Measurements from ENCODE around the gene CAPN2.

CAPN2 gene

DNA sequence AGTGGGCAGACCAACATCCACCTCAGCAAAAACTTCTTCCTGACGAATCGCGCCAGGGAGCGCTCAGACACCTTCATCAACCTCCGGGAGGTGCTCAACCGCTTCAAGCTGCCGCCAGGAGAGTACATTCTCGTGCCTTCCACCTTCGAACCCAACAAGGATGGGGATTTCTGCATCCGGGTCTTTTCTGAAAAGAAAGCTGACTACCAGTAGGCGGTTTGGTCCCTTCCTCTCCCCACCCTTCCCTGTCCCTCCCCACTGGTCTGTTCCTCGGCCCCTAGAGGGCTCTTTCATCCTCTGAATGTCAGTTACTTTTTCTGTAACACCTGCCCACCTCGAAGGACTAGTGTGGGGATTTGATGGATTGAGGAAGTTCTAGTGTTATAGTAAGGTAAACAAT lies 46.9 kb downstream of the CAPN2 start:
- FAIRE-seq (no peak), DNase-seq (ENCODE audit: insufficient read length) (no peak)
- no peak for TF ChIP-seq TAF1 (IDR thresholded peaks at IDR 0.05; ENCODE audit: borderline replicate concordance, low read depth, low read length)
- TF ChIP-seq POLR2A (IDR thresholded peaks at IDR 0.05; ENCODE audit: low read depth, low read length) = no peak
- no peak for TF ChIP-seq POLR2AphosphoS5 (IDR thresholded peaks at IDR 0.05; ENCODE audit: low read depth, low read length)

DNA sequence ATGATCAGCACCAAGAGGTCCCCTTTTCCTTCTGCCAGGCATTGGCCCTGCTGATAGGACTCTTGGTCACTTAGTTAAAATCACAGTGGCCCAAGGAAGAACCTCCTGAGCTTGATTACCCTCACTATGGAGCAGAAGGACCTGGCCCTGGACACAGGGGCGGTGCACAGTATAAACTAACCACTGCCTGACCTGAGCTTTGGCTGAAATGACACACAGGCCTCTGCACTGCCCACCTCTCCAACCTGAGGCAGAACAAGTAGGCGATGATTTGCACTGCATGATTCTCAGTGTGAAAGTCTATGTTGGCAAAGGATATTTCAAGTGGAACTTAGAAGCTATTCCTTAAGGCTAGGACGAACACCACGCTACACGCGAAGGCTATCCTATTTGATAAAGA lies 48.5 kb downstream of the CAPN2 start:
- no peak for FAIRE-seq
- TF ChIP-seq POLR2AphosphoS5 (IDR thresholded peaks at IDR 0.05; ENCODE audit: low read depth, low read length) = no peak

DNA sequence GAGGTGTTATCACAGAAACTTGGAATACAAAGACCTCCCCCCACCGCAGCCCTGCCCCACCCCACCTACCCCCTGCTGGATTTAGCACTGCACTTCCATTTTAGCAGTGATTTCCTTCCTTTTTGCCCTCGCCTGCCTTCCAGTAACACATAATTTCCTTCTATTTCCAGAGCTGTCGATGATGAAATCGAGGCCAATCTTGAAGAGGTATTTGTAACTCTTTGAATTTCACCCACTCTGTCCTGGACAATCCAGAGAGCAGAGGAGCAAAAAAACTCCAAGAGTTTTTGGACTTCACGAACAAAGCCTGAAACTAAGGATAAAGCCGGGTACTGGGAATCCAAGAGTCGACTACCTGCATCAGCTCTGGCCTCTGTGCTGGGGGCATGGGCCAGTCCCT lies 49.1 kb downstream of the CAPN2 start:
- no peak for FAIRE-seq
- no peak for DNase-seq (ENCODE audit: insufficient read length)
- no peak for TF ChIP-seq TAF1 (IDR thresholded peaks at IDR 0.05; ENCODE audit: borderline replicate concordance, low read depth, low read length)
- TF ChIP-seq POLR2A (IDR thresholded peaks at IDR 0.05; ENCODE audit: low read depth, low read length) = no peak

More for the DNA sequence above, 48.5 kb downstream of the CAPN2 start:
- DNase-seq (ENCODE audit: insufficient read length) = no peak

DNA sequence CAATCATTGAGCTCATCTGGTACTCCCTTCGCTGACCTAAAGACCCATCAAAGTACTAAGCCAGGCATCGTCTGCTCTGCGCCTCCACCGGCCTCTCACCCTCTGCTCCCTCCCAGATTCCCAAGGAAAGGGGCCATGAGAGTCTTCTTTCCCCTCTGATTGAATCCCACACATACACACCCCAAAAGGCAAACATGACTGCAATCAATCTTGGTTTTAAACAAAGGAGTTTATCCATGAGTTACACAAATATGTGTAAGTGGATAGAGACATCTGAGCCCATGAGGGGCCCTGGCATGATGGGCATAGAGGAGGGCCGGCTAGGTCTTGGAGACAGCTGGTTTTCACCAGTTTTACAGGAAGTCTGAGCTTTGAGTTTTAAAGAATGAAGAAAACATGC lies 50.9 kb downstream of the CAPN2 start:
- TF ChIP-seq TAF1 (IDR thresholded peaks at IDR 0.05; ENCODE audit: borderline replicate concordance, low read depth, low read length) (no peak), POLR2AphosphoS5 (IDR thresholded peaks at IDR 0.05; ENCODE audit: low read depth, low read length) (no peak), POLR2A (IDR thresholded peaks at IDR 0.05; ENCODE audit: low read depth, low read length) (no peak)
- DNase-seq (ENCODE audit: insufficient read length) (no peak), FAIRE-seq (no peak)

DNA sequence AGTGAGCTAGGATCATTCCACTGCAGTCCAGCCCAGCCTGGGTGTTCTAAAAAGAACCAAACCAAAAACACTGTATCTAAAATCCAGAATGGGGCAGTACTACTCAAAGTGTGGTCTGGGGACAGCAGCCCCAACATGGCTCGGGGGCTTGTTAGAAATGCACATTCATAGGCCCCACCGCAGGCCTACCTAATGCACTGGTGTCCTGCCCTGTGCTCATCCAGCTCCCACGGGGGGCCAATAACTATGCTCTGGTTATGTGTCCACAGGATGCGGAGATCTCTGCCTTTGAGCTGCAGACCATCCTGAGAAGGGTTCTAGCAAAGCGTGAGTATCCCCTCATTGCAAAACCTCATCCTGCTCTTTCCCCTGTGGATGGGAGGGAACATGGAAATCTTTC lies 51.5 kb downstream of the CAPN2 start:
- FAIRE-seq = no peak
- DNase-seq (ENCODE audit: insufficient read length) = no peak
- TF ChIP-seq POLR2A (IDR thresholded peaks at IDR 0.05; ENCODE audit: low read depth, low read length) (no peak), POLR2AphosphoS5 (IDR thresholded peaks at IDR 0.05; ENCODE audit: low read depth, low read length) (no peak), TAF1 (IDR thresholded peaks at IDR 0.05; ENCODE audit: borderline replicate concordance, low read depth, low read length) (no peak)

DNA sequence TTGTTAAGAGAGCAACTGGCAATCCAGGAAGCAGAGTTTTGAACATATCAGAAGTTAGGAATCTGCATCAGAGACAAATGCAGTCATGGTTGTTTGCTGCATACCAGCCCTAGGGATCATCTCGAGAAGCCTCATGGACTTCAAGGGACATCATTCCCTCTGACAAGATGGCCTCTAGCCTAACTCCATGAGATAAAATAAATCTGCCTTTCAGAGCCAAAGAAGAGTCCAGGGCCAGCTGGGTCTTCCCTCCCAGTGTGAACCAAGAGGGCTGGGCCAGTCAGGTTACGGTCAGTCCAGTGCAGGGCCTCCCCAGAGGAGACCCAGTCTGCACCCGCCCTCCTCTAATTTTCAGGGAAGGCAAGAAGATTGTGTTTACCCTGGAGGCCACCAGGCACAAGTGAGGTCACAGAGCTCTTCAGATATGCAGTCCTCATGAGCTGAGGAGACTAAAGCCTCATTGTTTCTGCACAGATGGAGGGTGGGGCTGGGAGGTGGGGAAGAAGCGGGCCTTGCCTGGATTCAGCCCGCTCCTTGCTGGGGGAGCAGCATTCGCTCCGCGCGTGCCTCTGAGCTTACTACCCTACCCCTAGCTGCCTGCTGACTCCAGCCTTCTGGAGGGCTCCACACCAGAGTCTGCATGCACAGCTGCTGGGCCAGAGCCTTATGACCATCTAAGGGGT lies 52.8 kb downstream of the CAPN2 start:
- no peak for DNase-seq (ENCODE audit: insufficient read length)
- TF ChIP-seq POLR2A (IDR thresholded peaks at IDR 0.05; ENCODE audit: low read depth, low read length) (no peak), TAF1 (IDR thresholded peaks at IDR 0.05; ENCODE audit: borderline replicate concordance, low read depth, low read length) (no peak), POLR2AphosphoS5 (IDR thresholded peaks at IDR 0.05; ENCODE audit: low read depth, low read length) (no peak)
- FAIRE-seq = no peak

DNA sequence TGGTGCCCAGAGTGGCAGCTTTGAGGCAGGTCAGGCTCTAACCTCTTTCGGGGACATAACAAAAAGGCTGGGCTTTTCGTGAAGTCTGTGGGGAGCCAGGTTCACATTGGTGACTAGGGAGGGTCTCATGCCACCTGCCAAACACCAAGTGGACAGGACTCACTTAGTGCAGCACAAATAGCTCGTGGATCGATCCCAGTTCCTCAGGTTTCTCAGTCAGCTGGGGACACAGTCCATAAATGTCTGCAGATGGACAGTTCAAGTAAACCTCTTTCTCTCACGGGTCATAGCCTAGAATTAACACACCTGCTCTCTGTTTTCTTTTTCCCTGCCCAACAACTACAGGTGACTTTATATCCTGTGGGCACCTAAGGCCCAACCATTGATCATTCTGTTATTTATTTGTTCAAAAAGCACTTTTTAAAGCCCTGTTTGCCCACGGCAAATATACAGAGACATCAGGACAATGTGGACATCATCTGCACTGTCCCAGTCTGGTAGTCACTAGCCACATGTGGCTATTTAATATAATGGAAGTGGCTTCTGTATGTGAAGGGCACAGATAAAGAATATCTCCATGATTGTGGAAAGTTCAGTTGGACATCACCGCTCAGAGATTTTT lies 53.5 kb downstream of the CAPN2 start:
- FAIRE-seq (no peak), DNase-seq (ENCODE audit: insufficient read length) (no peak)
- TF ChIP-seq TAF1 (IDR thresholded peaks at IDR 0.05; ENCODE audit: borderline replicate concordance, low read depth, low read length) = no peak
- TF ChIP-seq POLR2AphosphoS5 (IDR thresholded peaks at IDR 0.05; ENCODE audit: low read depth, low read length) = no peak
- TF ChIP-seq POLR2A (IDR thresholded peaks at IDR 0.05; ENCODE audit: low read depth, low read length) = no peak

DNA sequence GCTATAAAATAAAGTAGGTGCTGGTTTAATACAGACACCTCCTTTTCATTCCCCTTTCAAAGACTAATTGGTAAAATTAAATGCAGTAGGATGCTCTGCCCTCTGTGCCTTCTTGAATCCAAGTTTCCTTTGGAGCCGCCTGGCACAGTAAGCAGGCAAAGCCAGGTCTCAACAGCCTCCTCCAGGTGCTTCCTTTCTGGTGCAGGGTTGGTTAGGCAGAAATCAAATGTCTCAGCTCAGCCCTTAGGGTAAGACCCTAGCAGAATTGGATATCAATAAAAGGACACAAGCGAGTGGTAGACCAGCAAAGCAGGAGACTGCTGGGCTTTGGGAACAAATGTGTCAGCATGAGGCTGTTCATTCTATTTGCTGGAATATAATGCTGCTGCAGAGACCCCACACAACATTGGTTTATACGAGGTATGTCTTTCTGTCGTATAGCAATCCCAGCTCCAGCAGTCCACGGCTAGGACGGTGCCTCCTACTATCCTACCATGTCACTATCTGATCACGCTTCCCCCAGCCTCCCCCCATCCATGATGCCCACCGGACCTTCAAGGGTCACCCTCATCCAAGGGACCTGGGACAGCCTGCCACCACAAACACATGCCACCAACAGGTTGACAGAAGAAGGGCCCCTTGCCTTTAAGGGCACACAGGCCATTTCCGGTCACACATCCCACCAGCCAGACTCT lies 58.4 kb downstream of the CAPN2 start:
- TF ChIP-seq POLR2AphosphoS5 (IDR thresholded peaks at IDR 0.05; ENCODE audit: low read depth, low read length) (no peak), POLR2A (IDR thresholded peaks at IDR 0.05; ENCODE audit: low read depth, low read length) (no peak), TAF1 (IDR thresholded peaks at IDR 0.05; ENCODE audit: borderline replicate concordance, low read depth, low read length) (no peak)
- DNase-seq (ENCODE audit: insufficient read length) = no peak
- no peak for FAIRE-seq

DNA sequence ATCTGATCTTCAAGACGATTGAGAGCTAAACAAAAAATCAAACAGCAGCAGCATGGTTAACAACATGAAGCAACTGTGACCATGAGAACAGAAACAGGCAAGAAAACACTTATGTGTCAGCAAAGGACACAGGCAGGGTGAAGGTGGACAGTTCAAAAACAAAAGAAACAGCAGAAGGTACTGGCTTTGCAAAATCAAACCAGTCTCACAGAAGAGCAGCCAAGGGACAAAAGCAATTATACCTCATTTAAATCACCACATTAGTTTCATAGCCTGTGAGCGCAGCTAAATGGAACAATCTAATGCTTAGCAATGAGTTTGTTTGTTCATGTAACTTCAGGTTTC lies 59.1 kb downstream of the CAPN2 start:
- FAIRE-seq (no peak), DNase-seq (ENCODE audit: insufficient read length) (no peak)
- TF ChIP-seq POLR2A (IDR thresholded peaks at IDR 0.05; ENCODE audit: low read depth, low read length) = no peak
- no peak for TF ChIP-seq TAF1 (IDR thresholded peaks at IDR 0.05; ENCODE audit: borderline replicate concordance, low read depth, low read length)
- no peak for TF ChIP-seq POLR2AphosphoS5 (IDR thresholded peaks at IDR 0.05; ENCODE audit: low read depth, low read length)

DNA sequence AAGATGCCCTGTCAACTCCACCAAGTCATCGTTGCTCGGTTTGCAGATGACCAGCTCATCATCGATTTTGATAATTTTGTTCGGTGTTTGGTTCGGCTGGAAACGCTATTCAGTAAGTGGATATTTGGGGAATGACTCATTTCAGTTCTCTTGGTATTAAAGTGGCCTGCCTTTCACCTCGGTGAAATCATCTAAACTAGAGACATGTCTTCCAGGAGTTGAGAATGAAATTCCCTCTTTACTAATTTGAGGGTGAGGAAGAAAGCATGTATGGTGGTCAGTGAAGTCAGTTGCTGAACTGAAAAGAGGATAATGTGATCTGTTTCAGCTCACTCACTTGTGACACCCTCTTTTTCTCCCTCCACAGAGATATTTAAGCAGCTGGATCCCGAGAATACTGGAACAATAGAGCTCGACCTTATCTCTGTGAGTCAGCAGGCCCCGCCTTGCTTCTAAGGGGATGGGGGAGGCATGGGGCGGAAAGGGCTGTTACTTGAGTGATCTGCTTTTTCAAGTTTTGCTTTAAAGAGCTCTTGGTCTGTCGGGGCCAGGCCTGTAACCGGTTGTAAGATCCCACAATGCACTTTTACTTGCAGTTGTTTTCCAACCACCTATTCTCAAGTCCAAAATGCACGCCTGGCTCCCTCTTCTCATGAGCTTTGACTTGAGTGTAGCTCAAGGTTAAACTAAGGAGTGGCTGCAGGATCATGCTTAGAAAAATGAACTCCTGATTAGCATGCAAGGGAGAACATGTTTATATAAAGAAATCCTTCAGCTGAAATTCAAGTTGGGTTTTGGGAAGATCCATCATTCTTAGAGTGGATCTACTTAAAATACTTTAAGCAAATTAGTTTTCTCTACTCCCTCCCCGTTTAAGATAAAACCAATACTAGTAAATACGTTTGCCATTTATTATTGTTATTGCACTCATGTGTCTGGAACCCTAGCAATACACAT lies 59.8 kb downstream of the CAPN2 start:
- FAIRE-seq = no peak
- TF ChIP-seq POLR2A (IDR thresholded peaks at IDR 0.05; ENCODE audit: low read depth, low read length) = no peak
- TF ChIP-seq TAF1 (IDR thresholded peaks at IDR 0.05; ENCODE audit: borderline replicate concordance, low read depth, low read length) = no peak
- TF ChIP-seq POLR2AphosphoS5 (IDR thresholded peaks at IDR 0.05; ENCODE audit: low read depth, low read length) = no peak
- no peak for DNase-seq (ENCODE audit: insufficient read length)

DNA sequence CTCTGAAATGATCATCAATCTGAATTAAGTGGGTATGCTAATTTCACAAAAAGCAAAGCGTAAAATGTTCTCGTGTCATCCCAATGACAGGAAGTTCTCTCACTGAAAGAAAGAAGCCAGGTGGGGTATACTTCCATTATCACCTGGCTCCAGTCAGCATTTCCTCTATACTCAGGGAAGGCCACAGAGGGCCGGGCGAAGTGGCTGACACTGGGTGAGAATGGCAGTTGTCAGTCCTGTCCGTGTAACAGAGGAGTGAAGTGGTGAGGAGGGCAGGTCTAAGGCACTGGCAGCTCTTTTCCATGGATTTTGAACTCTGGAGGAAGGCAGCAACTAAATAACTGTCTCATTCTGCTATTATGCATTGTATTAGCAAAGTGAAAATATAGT lies 60.4 kb downstream of the CAPN2 start:
- no peak for DNase-seq (ENCODE audit: insufficient read length)
- no peak for TF ChIP-seq POLR2AphosphoS5 (IDR thresholded peaks at IDR 0.05; ENCODE audit: low read depth, low read length)
- no peak for TF ChIP-seq TAF1 (IDR thresholded peaks at IDR 0.05; ENCODE audit: borderline replicate concordance, low read depth, low read length)
- TF ChIP-seq POLR2A (IDR thresholded peaks at IDR 0.05; ENCODE audit: low read depth, low read length) = no peak
- no peak for FAIRE-seq

All from GM12892 (cell line).